Embryonic facial prominence (tissue), 1 donor: ENCODE measurements around the gene HSPA4.

Experiments used
- DNase-seq: peaks from one replicate; pipeline ENCODE4 v3.0.0-alpha.2; 2016; ENCODE audit errors: extremely low spot score

The HSPA4 gene

DNA sequence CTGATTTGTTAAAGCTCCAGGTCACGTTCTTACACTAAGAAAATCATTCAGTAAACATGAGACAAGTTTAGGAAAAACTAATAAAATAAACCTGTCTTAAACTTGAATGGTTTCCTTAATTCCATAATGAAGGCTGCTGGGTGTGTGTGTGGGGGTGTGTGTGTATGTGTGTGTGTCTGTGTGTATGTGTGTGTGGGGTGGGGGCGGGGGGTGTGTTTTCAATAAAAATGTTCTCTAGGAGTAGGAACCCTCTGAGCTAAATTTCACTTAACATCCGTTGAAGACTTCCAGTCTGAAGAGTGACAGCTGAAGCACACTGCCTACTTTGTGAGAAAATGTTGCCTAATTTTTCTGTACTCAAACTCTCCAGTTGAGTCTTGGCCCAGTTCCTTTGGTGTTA is 54.5 kb downstream of the HSPA4 start:
- no peak for DNase-seq

DNA sequence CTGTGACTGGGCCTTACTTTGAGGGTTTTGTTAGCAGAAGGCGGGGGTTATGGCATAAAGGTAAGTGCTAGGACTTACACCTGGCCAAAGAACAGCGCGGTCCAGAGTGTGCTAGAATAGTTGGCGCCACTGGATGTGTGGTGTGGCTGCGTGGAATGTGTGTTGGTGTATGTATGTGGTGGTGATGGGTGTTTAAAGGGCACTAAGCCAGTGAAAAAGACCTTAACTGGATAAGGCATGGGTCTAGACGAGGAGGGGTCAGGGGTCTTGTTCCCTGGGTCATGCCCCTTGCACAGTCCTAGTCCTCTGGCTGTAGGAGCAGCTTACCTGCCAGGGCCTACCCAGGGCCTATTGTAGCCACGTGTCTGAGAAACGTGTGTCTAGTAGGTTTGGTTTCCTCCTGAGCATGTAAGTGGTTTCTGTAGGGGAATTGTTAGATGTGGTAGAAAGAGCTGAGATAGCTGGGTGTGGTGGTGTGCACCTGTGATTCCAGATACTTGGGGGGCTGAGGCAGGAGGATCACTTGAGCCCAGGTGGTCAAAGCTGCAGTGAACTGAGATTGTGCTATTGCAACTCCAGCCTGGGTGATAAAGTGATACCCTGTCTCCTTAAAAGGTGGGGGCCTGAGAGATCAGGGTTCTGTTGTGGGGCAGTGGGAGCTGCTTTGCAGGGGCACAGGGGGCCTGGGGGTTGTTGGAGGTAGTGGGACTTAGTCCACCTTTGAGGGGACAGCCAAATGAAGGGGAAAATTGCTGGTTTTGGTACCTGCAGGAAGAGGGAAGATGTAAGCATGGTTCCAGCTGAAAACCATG is 55.2 kb downstream of the HSPA4 start:
- DNase-seq, result no peak

DNA sequence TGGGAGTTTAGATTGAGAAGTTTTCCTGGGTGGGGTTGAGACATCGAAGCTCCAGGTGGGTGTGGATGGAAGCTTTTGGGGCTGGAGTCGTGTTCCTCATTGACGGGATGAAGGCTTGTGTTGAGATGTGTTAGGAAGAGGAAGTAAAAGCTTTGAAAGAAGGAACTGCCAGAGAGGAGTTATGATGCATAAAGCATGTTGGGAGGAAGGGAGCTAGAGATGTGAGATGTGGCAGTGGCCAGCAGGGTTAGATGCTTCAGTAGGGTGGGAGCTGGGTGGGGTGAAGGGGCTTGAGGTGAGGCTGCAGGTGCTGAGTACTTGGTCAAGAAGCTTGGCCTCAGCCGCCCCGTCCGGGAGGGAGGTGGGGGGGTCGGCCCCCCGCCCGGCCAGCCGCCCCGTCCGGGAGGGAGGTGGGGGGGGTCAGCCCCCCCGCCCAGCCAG is 56.7 kb downstream of the HSPA4 start:
- DNase-seq, result no peak

DNA sequence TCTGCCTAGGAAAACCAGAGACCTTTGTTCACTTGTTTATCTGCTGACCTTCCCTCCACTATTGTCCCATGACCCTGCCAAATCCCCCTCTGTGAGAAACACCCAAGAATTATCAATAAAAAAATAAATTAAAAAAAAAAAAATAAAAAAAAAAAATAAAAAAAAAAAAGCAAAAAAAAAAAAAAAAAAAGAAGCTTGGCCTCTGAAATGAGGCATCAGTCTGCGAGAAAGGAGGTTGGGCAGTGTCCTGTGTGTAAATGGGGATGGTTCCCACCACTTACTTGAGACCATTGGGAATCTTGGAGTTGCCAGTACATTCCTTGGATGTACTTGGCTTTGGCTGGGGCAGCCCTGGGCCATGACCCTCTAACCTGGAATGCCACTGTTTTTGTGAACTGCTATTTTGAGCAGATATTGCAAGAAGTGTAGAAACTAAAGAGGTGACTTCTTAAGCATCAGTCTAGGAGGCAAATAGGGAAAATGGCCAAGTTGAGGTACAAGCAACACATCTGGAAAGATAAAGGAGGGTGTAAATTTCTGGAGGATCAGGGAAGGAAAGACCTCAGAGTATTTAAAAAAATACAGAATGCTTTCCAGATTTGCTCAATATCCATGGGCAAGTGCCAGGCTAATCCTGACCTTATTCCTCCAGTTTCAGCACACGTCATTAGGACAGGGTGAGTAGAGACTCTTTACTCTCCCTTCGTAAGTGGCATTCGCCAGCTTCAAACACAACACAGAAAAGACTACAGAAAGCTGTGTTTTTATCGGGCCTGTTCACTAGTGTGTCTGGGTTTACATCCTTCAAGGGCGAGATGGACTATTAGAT is 58.1 kb downstream of the HSPA4 start:
- no peak for DNase-seq

DNA sequence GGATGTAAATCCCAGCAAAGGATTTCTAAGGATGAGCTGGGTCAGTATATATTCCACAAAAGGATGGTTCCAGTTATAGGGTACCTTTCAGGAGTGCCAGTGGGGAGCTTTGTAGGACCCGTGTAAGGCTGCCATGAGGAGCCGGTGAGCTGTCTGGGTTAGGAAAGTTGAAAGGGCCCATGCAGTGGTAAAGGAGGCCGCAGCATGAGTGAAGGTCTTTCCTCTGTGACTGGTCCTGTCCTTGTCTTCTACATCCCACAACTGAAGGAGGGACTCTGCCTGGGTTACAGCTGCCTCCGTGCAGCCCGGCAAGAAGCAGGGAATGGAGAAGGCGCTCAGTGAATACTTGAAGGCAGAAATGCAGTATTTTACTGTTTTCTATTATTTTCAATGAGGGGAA is 58.9 kb downstream of the HSPA4 start:
- DNase-seq, result no peak

DNA sequence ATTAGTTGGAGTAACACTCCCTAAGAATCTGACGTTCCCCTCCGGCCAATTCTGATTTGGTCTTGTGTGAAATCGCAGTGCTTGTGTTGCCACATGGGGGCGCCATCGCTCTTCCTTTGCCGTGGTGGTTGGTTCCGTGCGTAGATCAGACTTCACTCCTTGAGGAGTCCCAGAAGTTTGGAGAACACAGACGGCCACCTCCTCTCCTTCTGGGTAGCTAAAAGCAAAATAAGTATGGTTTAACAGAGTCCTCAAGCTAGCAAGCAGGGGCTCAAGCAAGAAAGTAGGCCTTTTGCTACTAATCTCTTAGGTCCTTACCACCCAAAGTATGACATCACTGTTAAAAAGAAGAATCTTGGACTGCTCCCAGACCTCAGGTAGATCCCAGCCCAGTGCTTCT is 59.5 kb downstream of the HSPA4 start:
- peak; percentile 72 for DNase-seq

DNA sequence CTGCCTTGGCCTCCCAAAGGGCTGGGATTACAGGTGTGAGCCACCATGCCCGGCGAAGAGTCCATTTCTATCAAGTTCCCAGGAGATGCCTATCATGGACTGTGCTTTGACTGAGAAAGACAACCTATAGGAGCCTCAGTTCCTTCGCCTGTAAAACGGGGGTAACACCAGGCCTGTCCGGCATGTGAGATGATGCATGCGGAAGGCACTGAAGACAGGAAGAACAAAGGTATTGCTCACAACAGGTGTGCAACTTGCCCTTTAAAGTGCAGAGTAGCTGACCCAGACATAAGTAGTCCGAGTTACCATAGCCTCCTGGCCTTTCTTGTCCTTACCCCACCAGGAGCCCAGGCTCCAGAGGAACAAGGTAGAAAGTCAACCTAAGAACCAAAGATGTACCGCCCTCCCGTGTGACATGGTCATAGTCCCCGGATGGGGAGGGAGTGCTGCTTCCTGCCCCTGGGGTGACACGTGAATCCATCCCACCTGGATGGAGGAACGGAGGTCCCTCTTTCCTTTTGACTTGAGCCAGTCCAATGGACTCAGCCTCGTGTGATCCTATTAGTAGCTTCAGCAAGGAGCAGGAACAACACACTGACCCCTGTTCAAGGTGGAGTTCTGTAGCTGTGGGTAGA is 60.3 kb downstream of the HSPA4 start:
- DNase-seq, result no peak

DNA sequence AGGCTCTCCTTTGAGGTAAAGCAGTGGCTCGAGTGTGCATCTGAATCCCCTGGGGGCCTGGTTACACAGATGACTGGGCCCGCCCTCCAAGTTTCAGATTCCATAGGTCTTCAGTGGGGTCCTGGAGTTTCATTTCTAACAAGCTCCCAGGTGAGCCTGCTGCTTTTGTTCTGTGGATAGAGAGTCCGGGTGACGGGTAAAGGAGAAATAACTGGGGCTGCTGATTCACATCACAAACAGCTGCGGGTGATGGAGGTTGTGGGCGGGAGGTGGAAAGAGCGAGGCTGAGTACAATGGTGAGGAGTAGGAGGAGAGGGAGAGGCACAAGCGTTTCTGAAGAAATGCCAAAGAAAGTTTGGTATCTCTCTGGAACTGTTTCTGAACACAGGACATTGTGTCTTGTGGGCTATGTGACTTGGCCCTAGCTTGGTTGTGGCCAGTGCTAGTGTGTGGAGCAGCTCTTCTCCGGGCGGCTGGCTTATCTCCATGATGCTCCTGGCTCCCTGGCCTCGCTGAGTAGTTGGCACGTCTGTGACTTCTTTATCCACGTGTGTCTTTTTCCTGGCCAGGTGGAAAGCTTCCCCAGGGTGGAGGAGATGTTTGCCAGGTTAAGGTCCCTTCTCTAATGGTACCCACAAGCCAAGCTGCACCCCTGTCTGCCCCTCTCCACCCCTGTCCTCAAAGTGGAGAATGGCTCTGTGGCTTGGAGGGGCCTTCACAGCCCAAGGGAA is 61.7 kb downstream of the HSPA4 start:
- DNase-seq, result no peak

DNA sequence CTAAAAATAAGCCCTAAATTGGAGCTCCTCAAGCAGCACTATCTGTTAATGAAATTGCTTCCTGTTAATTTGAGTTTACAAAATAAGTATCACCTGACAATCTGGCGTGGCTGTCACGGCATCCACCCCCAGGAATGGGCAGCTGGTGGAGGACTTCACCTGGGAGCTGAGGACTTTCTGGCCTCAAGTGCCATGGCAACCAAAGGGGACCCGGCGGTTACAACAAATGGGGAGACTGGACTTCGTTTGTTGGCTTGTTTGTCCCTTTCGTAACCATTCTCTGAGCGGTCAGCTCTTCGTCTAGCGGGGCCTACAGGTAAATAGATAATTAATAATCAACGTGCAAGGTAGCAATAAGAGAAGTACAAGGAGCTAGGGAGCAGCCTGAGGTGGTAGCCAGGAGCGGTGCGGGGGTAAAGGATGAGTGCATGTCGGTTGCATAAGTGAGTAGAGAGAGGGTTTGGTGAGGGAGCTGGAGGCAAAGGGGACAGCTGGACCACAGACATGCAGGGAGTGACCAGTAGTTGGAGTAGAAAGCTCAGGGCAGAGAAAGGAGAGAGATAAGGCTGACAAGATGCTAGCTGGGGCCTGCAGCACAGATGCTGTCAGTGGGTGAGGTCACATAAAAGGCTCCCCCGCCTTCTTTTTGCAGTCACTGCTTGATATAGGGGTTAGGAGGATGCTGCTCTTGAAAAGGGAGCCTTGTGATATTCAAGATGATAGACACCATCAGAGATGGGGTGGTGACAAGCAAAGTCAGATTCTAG is 62.5 kb downstream of the HSPA4 start:
- DNase-seq, result no peak

DNA sequence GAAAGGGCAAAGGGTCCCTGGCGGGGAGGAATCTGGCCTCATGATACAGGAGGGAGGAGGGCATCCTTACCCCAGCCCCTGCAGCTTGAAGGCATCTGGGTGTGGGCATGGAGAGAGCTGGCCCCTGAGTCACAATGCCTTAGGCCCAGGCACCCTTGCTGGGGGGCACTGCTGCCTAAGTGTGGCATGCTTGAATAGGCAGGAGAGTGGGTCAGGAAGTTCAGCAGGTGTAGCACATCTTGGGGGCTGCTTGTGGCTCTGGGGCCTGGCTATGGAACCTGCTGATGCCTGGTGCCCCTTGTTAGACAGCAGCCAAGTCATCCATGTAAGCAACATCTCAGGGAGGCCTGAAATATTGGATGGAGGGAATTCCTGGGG is 63.1 kb downstream of the HSPA4 start:
- DNase-seq, result no peak

DNA sequence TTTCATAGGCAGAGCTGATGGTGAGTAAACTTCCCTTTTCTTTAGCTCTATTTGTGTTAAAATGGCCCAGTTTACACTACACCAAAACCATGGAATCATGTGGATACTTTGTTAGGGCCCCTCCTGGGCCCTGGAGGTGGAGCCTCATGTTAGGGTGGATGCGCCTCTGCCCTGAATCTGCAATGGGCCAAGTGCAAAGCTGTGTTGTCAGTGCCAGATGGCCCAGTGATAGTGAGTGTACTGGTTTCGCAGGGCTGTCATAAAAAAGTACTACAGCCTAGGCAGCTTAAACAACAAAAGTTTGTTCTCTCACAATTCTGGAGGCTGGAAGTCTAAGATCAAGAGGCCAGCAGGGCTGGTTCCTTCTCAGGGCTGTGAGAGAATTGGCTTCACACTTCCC is 64.8 kb downstream of the HSPA4 start:
- DNase-seq, result no peak

DNA sequence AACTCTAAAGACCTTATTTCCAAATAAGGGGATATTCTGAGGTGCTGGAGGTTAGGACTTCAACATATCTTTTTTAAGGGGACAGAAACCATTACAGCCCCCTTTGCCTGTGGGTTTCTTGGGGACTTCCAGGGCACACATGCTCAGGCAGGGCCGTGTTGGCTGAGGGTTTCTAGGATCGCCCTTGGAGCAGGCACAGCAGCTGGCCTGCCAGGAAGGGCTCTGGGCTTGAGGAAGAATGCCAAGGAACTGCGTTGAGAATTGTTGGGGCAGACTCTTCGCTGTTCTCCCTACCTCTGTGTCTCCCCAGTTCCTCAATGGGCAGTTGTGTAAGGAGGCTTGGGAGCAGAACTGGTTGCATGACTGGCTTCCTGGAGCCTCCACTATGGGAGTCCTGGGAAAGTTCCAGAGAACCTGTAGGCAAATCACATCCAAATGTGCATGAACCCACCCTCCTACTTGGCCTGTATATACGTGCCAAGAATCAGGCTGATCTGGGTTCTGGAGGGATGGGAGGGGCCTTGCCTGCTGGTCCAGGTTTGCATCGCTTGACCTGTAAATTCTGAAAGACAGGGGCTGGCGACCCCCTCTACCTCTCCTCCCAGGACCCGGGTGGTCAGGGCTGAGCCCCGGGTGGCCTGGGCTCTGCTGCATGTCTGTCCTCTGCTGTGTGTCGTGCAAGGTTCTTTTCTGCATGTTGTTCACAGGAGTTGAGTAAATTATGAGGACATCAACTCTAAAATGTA is 65.5 kb downstream of the HSPA4 start:
- DNase-seq, result no peak

DNA sequence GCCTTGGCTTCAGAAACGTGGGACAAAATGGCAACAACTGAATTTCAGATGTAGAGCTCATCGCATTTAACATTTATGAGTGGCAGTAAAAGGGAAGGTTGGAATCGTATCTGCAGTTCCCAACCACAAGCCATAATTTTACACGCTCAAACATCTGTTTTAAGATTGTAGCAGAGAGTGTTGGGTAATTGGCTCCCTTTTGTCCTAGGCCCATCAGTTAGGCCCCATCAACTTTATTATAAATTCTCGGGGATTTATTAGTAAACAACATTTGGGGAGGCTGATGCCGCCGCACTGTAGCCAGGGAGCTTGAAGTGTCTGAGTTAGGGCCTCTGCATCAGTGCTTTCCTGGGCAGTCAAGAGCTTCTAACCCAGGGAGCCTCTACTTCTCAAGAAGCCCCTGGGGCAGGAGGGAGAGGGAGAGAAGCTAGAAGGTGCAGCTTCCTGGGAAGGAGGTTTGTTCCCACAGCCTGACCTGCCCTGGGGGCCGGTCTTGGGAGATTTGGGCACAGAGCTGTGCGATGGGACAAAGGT is 66.2 kb downstream of the HSPA4 start:
- no peak for DNase-seq

DNA sequence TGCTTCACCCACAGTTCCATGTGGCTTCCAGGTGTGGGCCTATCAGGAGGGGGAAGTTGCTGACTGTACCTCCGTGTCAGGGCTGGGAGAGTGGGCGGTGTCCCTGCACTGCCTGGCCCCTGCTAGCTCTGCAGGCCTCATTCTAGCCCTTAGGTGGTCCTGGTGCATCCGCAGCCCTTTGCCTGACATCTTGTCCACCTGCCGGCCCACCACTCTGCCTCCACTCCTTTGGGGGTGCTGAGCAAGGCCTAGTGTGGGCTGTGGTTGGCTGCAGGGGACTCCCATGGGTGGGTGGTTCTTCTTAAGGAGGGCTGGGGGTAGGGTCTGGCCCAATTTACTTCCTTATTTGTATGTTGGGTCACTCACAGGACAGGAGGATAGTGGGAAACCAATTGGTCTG is 66.9 kb downstream of the HSPA4 start:
- DNase-seq, result no peak

DNA sequence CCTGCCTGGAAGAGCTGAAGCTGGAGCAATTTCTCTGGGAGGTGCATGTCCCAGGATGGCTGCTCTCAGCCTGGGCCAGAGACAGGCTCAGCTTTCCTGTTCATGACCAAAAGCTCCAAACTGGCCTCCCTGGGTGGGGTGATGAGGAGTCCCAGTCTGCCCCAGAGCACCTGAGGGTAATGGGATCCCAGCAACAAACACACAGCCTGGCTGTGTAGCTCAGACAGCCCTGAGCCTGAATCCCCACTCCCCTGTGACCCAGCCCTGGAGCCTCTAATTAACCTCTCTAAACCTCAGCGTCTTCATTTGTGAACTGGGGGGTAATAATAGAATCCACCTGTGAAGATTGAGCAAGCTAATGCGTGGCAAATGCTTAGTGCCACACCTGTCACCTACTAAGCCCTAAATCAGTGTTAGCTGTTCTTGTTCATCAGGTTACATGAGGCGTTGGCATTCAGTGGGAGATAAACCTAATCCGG is 67.5 kb downstream of the HSPA4 start:
- no peak for DNase-seq

DNA sequence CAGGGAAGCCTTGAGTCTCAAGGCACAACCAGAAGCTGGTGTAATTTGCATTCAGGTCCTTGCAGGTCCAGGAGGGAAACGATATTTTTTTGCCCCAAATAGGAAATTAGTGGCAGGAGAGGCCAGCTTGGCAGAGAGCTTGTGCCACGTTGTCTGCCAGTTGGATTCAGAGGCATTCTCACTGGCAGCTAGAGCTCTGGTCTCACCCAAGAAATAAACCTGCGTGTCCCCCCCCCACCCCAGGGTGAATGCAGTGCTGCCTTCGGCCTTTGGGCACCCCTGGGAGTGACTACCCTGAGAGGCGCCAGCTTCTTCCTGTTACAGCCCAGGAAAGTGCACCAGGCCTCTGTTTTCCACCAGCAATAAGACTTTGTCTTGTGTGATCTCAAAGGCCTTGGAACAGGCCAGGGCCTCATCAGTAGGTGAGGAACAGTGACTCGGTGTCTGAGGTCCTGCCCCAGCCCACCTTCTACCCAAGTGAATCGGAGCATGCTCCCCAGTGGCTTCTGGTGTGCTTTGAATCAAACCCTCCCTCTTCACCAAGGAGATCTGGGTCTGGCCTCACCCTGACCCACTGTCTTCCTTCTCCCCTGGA is 68.4 kb downstream of the HSPA4 start:
- no peak for DNase-seq

DNA sequence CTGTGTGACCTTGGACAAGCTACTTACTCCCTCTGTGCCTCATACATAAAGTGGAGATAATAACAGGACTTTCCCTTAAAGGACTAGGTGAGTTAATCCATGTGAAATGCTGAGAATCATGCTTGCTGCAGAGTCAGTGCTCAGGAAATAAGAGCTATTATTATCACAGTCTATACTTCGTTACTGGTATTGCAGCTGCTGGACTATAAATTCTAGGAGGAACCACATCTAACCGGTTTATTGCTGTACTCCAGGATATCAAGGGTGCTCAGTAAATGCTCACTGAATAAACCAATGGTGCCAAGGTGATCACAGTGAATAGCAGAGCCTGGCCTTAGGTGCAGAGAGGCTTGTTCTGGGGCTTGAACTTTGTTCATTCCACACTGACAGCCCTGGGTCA is 69.3 kb downstream of the HSPA4 start:
- DNase-seq, result no peak

DNA sequence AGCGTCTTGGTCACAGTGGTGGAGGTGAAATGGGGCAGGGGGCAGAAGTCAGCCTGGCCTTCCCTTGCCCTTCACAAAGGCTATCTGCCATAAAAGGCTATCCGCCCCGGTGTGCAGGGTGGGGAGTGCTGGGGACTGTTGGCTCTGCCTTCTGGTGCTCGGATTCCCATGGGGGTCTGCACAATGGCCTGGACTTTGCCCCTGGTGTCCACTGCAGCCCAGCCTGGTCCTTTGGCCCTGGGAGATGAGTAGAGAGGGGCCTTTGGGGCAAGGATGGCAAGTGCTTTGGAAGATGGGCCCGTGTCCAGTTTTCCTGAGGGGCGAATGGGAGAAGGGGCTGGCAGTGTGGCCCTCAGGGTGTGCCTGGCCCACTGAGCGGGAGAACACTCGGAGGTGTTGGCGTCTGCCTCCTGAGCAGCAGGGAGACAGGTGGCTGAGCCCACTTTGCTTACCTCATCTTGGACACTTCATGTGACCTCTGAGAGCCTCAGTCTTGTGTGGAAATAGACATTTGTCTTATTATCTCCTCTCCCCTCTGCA is 69.9 kb downstream of the HSPA4 start:
- DNase-seq, result no peak

DNA sequence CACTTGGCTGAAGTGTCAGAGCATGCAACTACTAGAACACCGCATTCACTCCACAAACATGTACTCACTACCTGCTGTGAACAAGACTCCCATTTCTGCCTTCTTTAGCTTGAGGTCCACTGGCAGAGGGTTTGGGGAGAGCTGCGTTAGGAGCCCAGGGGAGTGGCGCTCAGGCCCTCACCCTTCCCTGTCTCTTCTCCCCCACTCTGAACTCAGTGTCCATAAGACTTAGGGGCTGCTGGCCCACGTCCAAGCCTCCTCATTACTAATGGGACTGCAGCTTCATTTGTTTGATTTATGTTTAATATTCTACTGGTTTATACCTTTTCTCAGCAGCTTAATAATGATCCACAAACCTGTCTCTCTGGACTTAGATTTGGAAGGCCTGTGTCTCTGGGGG is 70.9 kb downstream of the HSPA4 start:
- DNase-seq, result no peak
